Bronchial epithelial cell (primary cell): Measurements from ENCODE around the gene SNTA1. TPM values are rescaled to one million over a fixed set of nuclear protein-coding genes. Genes with fewer than 3 reads are reported as not detected.
"Not testable (repeated sequence)": the region's sequence is repeated elsewhere in the genome, so short reads cannot be mapped to it uniquely, and the experiment has no call there.

Experiments used
- DNase-seq: peaks from one replicate; pipeline ENCODE4 v3.0.0-alpha.2; 2010; ENCODE audit warnings: low read depth
- FAIRE-seq: peaks from 2 replicates; lab custom pipeline; 2011; peaks lifted over from hg19 to GRCh38; lab: Jason Lieb, UNC
- H3K27me3 ChIP-seq: 2 replicates; pipeline ENCODE4 v1.5.1; 2011; ENCODE audit warnings: low read length; ENCODE audit not compliant: control insufficient read depth, insufficient read depth
- H3K36me3 ChIP-seq: 2 replicates; pipeline ENCODE4 v1.5.1; 2011; ENCODE audit warnings: low read length; ENCODE audit not compliant: control insufficient read depth, insufficient read depth
- H3K4me3 ChIP-seq: 2 replicates; pipeline ENCODE4 v1.5.1; 2011; ENCODE audit warnings: mild to moderate bottlenecking, low read depth, low read length, control low read depth
- total RNA-seq: library from RNA; depleted of rRNA; stranded (reverse); fragments of >200 nt; gene quantifications from 2 replicates; pipeline ENCODE4 v1.2.1, GENCODE V29; 2014
- TF ChIP-seq, protein P1 (sequence below): IDR thresholded peaks from 2 replicates; pipeline ENCODE4 v1.5.1; 2011; ENCODE audit warnings: mild to moderate bottlenecking, moderate library complexity, low read length, control low read depth, inconsistent platforms; ENCODE audit not compliant: insufficient read depth, severe bottlenecking

SNTA1 gene
- total RNA-seq, 1 donor from 2014 or later = 4.2 TPM

- H3K36me3 ChIP-seq = no peaks in the 10 kb centered on the region
- TF ChIP-seq, protein P1, sequence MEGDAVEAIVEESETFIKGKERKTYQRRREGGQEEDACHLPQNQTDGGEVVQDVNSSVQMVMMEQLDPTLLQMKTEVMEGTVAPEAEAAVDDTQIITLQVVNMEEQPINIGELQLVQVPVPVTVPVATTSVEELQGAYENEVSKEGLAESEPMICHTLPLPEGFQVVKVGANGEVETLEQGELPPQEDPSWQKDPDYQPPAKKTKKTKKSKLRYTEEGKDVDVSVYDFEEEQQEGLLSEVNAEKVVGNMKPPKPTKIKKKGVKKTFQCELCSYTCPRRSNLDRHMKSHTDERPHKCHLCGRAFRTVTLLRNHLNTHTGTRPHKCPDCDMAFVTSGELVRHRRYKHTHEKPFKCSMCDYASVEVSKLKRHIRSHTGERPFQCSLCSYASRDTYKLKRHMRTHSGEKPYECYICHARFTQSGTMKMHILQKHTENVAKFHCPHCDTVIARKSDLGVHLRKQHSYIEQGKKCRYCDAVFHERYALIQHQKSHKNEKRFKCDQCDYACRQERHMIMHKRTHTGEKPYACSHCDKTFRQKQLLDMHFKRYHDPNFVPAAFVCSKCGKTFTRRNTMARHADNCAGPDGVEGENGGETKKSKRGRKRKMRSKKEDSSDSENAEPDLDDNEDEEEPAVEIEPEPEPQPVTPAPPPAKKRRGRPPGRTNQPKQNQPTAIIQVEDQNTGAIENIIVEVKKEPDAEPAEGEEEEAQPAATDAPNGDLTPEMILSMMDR = no peak
- no peak for FAIRE-seq
- peak overlapping the region; percentile 49 for H3K4me3 ChIP-seq
- peaks cover 3% of the 10 kb centered on the region for H3K27me3 ChIP-seq
- DNase-seq = no peak
Measured at GRCh38 chr20:33443006-33443511, 504 bp downstream of the SNTA1 start.

DNA sequence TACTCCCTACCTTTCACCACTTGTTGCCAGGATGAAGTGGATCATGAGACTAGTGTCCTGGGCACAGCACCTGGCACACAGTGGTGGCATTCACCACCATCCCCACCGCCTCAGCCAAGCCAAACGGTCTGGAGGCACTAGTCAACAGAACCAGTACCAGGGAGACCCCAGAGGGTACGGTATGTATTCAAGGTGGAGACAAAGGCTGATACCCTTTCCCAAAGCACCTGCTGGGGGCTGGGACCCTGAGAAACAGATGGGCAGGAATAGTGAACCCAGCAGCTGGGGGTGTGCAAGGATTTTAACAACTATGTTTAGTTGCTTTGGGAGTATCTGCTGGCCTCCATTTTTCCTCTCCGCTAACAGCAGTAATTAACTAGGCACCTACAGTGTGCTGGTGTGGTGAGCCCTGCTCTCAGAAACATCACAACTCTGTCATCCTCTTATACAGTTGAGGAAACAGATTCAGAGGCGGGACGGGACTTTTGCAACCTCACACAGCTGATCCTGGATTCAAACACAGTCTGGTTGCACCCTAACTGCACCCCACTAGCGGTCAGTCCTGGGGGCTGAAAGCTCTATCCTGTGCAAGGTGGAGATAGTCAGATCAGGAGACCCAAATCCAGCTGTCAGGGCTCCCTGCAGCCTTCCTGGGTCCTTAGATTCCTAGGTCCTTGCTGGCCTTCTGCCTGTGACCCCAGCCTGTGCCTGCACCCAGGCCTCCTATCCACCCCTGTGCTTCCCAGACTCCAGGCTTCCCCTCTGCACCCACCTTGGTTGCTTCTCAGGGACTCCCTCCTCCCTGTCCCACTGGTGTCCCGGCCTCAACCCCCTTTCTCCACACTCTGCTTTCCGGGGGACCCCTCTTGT, 1.2 kb downstream of the SNTA1 start:
- H3K4me3 ChIP-seq = peak overlapping the region; percentile 49
- DNase-seq (no peak), FAIRE-seq (no peak)
- H3K36me3 ChIP-seq = no peaks in the 10 kb centered on the region
- H3K27me3 ChIP-seq = peaks cover 3% of the 10 kb centered on the region
- TF ChIP-seq, protein P1 = no peak

DNA sequence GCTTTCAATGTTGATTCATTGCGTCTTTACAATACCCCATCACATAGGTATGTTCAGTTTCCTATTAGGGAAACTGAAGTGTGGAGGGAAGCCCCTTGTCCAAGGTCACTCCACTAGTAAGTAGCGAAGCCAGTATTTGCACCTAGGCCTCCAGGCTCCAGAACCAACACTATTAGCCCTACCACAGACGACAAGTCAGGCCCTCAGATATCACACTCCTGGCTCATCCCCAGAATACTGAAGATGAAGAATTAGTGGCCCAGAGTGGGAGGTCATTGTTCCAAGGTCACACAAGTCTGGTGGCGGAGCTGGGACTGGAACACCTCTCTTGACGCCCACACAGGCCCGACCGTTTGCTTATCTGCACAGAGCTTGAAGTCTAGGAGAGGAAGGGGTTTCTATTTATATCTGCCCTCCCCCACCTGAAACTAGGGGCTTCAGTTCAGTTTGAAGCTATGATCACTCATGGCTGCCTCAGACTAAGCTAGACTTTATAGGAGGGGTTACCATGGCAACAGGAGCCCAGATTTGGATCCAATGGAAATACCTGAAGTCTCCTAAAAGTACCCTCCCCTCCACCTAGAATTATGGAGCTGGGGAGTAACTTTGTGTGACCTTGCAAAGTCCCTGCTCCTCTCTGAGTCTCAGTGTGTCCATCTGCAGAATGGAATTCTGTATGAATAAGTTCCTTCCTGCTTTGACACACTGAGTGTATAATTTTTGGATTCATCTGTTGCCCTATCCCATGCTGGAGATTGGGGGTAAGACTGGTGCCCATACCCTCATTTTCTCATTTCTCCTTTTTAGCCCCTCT, 2.2 kb downstream of the SNTA1 start:
- DNase-seq (no peak), FAIRE-seq (no peak)
- TF ChIP-seq, protein P1 = no peak
- Histone ChIP-seq H3K4me3 (no peak overlapping the region), H3K27me3 (peaks cover 3% of the 10 kb centered on the region), H3K36me3 (no peaks in the 10 kb centered on the region)

DNA sequence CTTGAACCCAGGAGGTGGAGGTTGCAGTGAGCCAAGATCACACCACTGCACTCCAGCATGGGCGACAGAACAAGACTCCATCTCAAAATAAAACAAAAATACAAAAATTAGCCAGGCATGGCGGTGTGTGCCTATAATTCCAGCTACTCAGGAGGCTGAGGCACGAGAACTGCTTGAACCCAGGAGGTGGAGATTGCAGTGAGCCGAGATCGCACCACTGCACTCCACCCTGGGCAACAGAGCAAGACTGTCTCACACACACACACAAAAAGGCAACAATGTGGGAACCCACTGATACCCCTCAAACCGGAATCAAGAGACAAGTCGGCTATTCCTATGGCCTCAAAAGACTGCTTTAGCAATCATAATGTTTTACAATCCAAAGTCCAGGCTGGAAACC, 3.0 kb downstream of the SNTA1 start:
- not testable (repeated sequence) for DNase-seq, H3K4me3 ChIP-seq, H3K27me3 ChIP-seq, FAIRE-seq, H3K36me3 ChIP-seq

- no peak for FAIRE-seq
- Histone ChIP-seq H3K36me3 (no peaks in the 10 kb centered on the region), H3K4me3 (no peak overlapping the region), H3K27me3 (peaks cover 3% of the 10 kb centered on the region)
- DNase-seq = no peak
- TF ChIP-seq, protein P1 = no peak
Measured at GRCh38 chr20:33438481-33438880, 5.1 kb downstream of the SNTA1 start.

DNA sequence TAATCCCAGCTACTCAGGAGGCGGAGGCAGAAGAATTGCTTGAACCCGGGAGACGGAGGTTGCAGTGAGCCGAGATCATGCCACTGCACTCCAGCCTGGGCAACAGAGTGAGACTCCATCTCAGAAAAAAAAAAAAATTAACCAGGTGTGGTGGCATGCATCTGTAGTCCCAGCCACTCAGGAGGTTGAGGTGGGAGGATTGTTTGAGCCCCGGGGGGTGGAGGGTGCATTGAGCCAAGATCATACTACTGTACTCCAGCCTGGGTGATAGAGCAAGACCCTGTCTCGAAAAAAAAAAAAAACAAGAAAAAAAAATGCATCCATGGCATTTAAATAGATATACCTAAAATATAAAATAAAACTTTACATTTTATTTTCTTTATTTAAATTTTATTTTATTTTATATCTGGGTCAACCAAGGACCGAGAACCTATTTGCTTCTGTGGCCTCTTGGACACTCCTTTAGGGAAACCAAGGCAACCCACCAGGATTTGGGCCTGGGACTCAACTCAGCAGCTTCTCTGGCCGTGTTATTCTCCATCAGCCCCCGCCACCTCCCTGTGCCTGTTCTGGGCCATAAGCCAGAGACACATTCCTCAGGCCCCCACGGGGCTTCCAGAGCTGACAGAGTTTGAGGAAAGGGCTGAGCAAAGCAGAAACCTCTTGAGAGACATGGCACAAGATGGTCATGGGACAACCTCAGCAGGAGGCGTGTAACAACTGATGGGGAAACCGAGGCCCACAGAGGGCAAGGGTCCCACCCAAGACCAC, 6.2 kb downstream of the SNTA1 start:
- no peaks in the 10 kb centered on the region for H3K36me3 ChIP-seq
- FAIRE-seq (no peak), DNase-seq (no peak)
- TF ChIP-seq, protein P1 = no peak
- H3K27me3 ChIP-seq = no peaks in the 10 kb centered on the region
- no peak overlapping the region for H3K4me3 ChIP-seq
